GM23248 (cell line): ENCODE measurements around the gene PLIN5. TPM values are rescaled to one million over a fixed set of nuclear protein-coding genes. Genes with fewer than 3 reads are reported as not detected.
A peak's percentile ranks its signal among the peaks of the same experiment; 100 is the strongest.
"Not testable (repeated sequence)": the region's sequence is repeated elsewhere in the genome, so short reads cannot be mapped to it uniquely, and the experiment has no call there.

Experiments
- DNase-seq: peaks from one replicate; pipeline ENCODE4 v3.0.0-alpha.2; 2015
- H2AFZ ChIP-seq: fragments of 200-600 bp; sonication (generic); 2 replicates; pipeline ENCODE4 v1.6.1; 2016; ENCODE audit warnings: antibody characterized with exemption
- H3F3A ChIP-seq: fragments of 200-600 bp; sonication (generic); 2 replicates; pipeline ENCODE4 v1.6.1; 2016; ENCODE audit warnings: mild to moderate bottlenecking, antibody characterized with exemption, mixed run types; ENCODE audit not compliant: insufficient read depth
- H3K27ac ChIP-seq: fragments of 200-600 bp; sonication (generic); 2 replicates; pipeline ENCODE4 v1.5.1; 2016; ENCODE audit warnings: mild to moderate bottlenecking
- H3K27me3 ChIP-seq: fragments of 200-600 bp; sonication (generic); replicated peaks from 2 replicates; pipeline ENCODE4 v1.6.1; 2016; ENCODE audit warnings: mild to moderate bottlenecking; ENCODE audit not compliant: insufficient read depth
- H3K36me3 ChIP-seq: fragments of 200-600 bp; sonication (generic); 2 replicates; pipeline ENCODE4 v1.6.1; 2016; ENCODE audit warnings: low read depth, mild to moderate bottlenecking
- H3K4me1 ChIP-seq: fragments of 200-600 bp; sonication (generic); 2 replicates; pipeline ENCODE4 v1.6.1; 2016; ENCODE audit warnings: mild to moderate bottlenecking; ENCODE audit not compliant: insufficient read depth
- H3K4me2 ChIP-seq: fragments of 200-600 bp; sonication (generic); one replicate; pipeline ENCODE4 v1.6.1; 2016; ENCODE audit warnings: mild to moderate bottlenecking; ENCODE audit not compliant: unreplicated experiment
- H3K4me3 ChIP-seq: fragments of 200-600 bp; sonication (generic); 2 replicates; pipeline ENCODE4 v1.5.1; 2016; ENCODE audit warnings: mild to moderate bottlenecking
- H3K79me2 ChIP-seq: fragments of 200-600 bp; sonication (generic); 2 replicates; pipeline ENCODE4 v1.6.1; 2016; ENCODE audit warnings: mild to moderate bottlenecking; ENCODE audit not compliant: insufficient read depth
- H3K9ac ChIP-seq: fragments of 200-600 bp; sonication (generic); 2 replicates; pipeline ENCODE4 v1.6.1; 2016; ENCODE audit warnings: mild to moderate bottlenecking
- H3K9me2 ChIP-seq: fragments of 200-600 bp; sonication (generic); 2 replicates; pipeline ENCODE4 v1.6.1; 2016; ENCODE audit warnings: mixed run types, mild to moderate bottlenecking, moderate library complexity; ENCODE audit not compliant: insufficient read depth
- H3K9me3 ChIP-seq: fragments of 200-600 bp; sonication (generic); one replicate; pipeline ENCODE4 v1.6.1; 2017; ENCODE audit warnings: low read depth
- H4K20me1 ChIP-seq: fragments of 200-600 bp; sonication (generic); 2 replicates; pipeline ENCODE4 v1.6.0; 2016; ENCODE audit not compliant: insufficient read depth
- EZH2 ChIP-seq: fragments of 200-600 bp; sonication (generic); IDR thresholded peaks from 2 replicates; pipeline ENCODE4 v1.6.1; 2018; ENCODE audit warnings: antibody characterized with exemption, mild to moderate bottlenecking; ENCODE audit not compliant: insufficient read depth, poor library complexity, severe bottlenecking
- EZH2phosphoT487 ChIP-seq: fragments of 200-600 bp; sonication (generic); IDR thresholded peaks from 2 replicates; pipeline ENCODE4 v1.6.1; 2018; ENCODE audit warnings: antibody characterized with exemption, moderate library complexity, mild to moderate bottlenecking, low read depth; ENCODE audit not compliant: insufficient read depth
- WGBS, 2 experiments: methylation state at CpG; one replicate each; pipeline ENCODE4 v1.1.6; 2015 to 2017; ENCODE audit warnings: low lambda C conversion rate in 2 of 2, low coverage in 1 of 2; ENCODE audit errors: missing lambda C conversion rate in 2 of 2; 5-methylcytosine and 5-hydroxymethylcytosine counted together
- in situ Hi-C: fragments of 300-500 bp; cut with MboI; formaldehyde crosslinking; loops from 2 replicates; pipeline ENCODE4 v1.15.0; 2020
- polyA plus RNA-seq: library from polyadenylated mRNA; unstranded; fragments of >200 nt; fragmentation: Nextera tagmentation; extraction: Ambion mirVana; gene quantifications from 2 replicates; pipeline ENCODE4 v1.2.1, GENCODE V29; 2016
- total RNA-seq: library from RNA; depleted of rRNA; stranded (reverse); fragments of >200 nt; shearing (Covaris generic); gene quantifications from 2 replicates; pipeline ENCODE4 v1.2.3, GENCODE V29; 2014

Gene PLIN5
- total and polyA plus RNA-seq, 2 experiments from 2014 or later: not detected

- H3K9me3 ChIP-seq: no peaks in the 10 kb centered on the region
- in situ Hi-C loops: no loop called here
These were observed 12.5 kb upstream of the PLIN5 start for GRCh38 chr19:4547303-4548237.

DNA sequence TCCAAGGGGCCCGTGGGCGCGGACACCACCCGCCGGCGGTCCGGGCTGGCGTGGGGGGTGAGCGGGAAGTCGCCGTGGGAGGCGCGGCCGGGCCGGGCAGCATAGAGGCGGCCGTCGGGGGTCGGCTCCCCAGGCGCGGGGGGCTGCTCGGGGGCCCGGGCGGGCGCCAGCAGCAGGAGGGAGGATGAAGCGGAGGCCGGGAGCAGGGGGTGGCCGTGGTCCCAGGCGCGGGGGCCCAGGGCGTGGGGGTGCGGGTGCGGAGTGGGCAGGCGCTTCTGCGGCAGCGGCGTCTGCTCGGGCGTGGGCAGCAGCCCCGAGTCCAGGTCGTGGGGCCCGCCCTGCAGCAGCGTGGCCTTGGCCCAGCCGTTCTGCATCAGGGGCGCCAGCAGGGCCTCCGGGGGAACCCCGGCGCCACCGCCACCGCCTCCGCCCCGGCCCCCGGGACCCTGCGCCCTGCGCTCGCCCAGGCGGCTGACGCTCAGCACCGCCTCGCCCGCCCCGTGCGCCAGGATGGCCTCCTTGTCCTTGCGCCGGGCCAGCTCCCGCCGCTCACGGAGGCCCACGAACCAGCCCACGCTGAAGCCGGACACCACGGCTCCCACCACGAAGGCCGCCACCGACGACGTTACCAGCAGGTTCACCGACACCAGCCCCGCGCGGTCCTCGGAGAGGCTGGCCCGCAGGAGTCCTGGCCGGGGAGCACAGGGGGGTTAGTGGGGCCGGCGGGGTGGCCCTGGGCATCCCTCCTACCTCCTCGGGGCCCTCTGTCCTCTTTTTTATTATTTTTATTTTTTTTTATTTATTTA lies 9.0 kb upstream of the PLIN5 start:
- Histone ChIP-seq H3F3A (no peaks in the 10 kb centered on the region), H2AFZ (no peak overlapping the region), H3K9me2 (no peaks in the 10 kb centered on the region), H3K9ac (no peak overlapping the region), H4K20me1 (no peaks in the 10 kb centered on the region), H3K27ac (no peak overlapping the region), H3K4me1 (no peaks in the 10 kb centered on the region), H3K9me3 (no peaks in the 10 kb centered on the region), H3K36me3 (no peaks in the 10 kb centered on the region), H3K4me2 (no peak overlapping the region), H3K27me3 (peaks cover 7% of the 10 kb centered on the region), H3K4me3 (no peak overlapping the region), H3K79me2 (no peaks in the 10 kb centered on the region)
- TF ChIP-seq EZH2phosphoT487: no peak
- no peak for TF ChIP-seq EZH2
- WGBS, 2 experiments: 92% methylated on average over 31 to 86 of the region's 87 CpGs
- no peak for DNase-seq
- in situ Hi-C loops: no loop called here

More at GRCh38 chr19:4547303-4548237, 12.5 kb upstream of the PLIN5 start:
- Histone ChIP-seq H3K27me3 (no peaks in the 10 kb centered on the region; the same call in 1 of the 2 replicates), H3K27ac (no peak overlapping the region), H3K9ac (no peak overlapping the region), H3F3A (no peaks in the 10 kb centered on the region), H3K79me2 (no peaks in the 10 kb centered on the region), H4K20me1 (no peaks in the 10 kb centered on the region), H3K36me3 (no peaks in the 10 kb centered on the region), H3K4me2 (no peak overlapping the region), H3K4me3 (no peak overlapping the region), H3K4me1 (no peaks in the 10 kb centered on the region), H2AFZ (no peak overlapping the region), H3K9me2 (no peaks in the 10 kb centered on the region)
- TF ChIP-seq EZH2 (no peak), EZH2phosphoT487 (no peak)
- WGBS, 2 experiments: 63 to 69% methylated on average over 23 to 32 of the region's 32 CpGs
- peak; percentile 23 for DNase-seq

DNA sequence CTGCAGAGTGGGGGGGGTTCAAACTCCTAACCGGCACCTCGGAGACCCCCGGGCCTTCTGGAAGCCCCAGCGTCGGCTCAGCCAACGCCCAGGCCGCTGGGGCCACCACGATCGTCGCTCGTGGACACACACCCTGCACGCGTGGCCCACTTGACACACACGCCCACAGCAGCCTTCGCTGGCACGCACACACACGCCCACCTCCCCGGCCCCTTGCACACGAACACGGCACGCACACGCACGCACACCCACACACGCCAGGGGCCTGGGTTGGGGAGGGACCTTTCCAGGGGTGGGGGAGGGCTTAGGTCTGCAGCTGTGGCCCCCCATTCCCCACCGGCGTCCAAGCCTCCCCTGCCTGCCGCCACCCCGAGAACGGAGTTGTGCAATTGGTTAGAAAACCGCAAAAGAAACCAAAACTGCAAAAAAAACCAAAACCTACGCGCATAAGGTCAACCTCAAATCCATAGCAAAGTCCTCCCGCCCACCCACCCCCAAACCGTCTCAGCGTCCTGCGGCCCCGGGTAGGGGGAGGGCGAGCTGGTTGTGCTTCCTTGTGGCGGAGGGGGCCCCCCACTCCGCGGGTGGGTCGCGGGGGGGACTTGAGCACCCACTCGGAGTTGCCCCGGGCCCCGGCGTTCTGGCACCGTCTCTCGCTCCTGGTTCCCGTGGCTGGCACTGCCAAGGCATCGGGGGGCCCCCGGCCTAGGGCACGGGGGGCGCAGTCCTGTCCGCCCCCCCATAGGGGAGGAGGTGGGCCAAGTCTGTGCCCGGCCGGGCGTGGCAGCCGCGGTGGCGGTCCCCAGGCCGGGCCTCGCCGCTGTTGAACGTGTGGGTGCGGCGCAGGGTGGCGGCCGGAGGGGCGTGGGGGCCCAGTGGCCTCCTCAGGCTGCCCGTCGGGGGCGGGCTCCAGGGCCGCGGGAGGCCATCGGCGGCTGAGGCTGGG lies 8.1 kb upstream of the PLIN5 start:
- Histone ChIP-seq H3K4me1 (no peaks in the 10 kb centered on the region), H3K27me3 (peaks cover 9% of the 10 kb centered on the region; the same call in 1 of the 2 replicates), H3K4me3 (no peak overlapping the region), H3K9me2 (no peaks in the 10 kb centered on the region), H3K9ac (no peak overlapping the region), H3K9me3 (no peaks in the 10 kb centered on the region), H3K4me2 (no peak overlapping the region), H3F3A (no peaks in the 10 kb centered on the region), H3K36me3 (no peaks in the 10 kb centered on the region), H4K20me1 (no peaks in the 10 kb centered on the region), H3K79me2 (no peaks in the 10 kb centered on the region), H2AFZ (no peak overlapping the region), H3K27ac (no peak overlapping the region)
- in situ Hi-C loops: no loop called here
- DNase-seq: no peak
- TF ChIP-seq EZH2: no peak
- no peak for TF ChIP-seq EZH2phosphoT487
- WGBS, 2 experiments: 84% methylated on average over 26 to 77 of the region's 77 CpGs

DNA sequence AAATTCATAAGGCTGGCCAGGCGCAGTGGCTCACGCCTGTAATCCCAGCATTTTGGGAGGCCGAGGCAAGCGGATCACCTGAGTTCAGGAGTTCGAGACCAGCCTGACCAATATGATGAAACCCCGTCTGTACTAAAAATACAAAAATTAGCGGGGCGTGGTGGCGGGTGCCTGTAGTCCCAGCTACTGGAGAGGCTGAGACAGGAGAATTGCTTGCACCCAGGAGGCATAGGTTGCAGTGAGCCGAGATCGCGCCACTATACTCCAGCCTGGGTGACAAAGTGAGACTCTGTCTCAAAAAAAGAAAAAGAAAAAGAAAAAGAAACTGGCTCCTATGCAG lies 6.8 kb upstream of the PLIN5 start:
- H2AFZ ChIP-seq, H3K27ac ChIP-seq, H3K9me3 ChIP-seq, DNase-seq, H3F3A ChIP-seq, H3K9ac ChIP-seq, H4K20me1 ChIP-seq, H3K4me2 ChIP-seq, H3K4me1 ChIP-seq, H3K4me3 ChIP-seq, H3K79me2 ChIP-seq, H3K9me2 ChIP-seq, H3K36me3 ChIP-seq, in situ Hi-C loops: not testable (repeated sequence)
- 94 to 96% methylated on average over 12 of the region's 12 CpGs for WGBS, 2 experiments
- H3K27me3 ChIP-seq: peaks cover 21% of the 10 kb centered on the region
